Measurements from ENCODE around the gene PHYHD1. TPM values are rescaled to one million over a fixed set of nuclear protein-coding genes. Genes with fewer than 3 reads are reported as not detected.

Gene PHYHD1
- total RNA-seq, 4 donors from 2014 or later = 9.5 to 39.3 (median 30.3) TPM

DNA sequence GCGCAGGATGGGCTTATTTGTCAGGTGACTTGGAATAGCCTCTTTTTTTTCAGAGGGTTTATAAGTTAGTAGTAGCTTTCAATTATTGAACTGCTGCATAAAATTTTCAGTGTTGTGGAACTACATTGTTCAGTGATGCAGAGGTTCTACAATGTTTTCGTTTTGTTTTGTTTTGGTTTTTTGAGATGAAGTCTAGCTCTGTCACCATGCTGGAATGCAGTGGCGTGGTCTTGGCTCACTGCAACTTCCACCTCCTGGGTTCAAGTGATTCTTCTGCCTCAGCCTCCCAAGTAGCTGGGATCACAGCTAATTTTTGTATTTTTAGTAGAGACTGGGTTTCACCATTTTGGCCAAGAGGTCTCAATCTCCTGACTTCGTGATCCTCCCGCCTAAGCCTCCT lies 48.7 kb downstream of the PHYHD1 start:
- no peak overlapping the region for H3K27ac ChIP-seq
- in situ Hi-C loops (cut with MboI; ENCODE audit: low sequenced_read_pairs in 4 of 4) (no loop called here), intact Hi-C loops (cut with DNase I; ENCODE audit: low total_unique reads) (loop anchor here (10.0 kb wide), 1 partner anchor 395 kb away; no protein-coding TSS in a partner anchor)
- H3K36me3 ChIP-seq = peaks cover 0 to 70% of the 10 kb centered on the region in 2 donors
- H3K9me3 ChIP-seq = no peaks in the 10 kb centered on the region
- no peak for TF ChIP-seq POLR2A (IDR thresholded peaks at IDR 0.05)
- TF ChIP-seq, protein P1, sequence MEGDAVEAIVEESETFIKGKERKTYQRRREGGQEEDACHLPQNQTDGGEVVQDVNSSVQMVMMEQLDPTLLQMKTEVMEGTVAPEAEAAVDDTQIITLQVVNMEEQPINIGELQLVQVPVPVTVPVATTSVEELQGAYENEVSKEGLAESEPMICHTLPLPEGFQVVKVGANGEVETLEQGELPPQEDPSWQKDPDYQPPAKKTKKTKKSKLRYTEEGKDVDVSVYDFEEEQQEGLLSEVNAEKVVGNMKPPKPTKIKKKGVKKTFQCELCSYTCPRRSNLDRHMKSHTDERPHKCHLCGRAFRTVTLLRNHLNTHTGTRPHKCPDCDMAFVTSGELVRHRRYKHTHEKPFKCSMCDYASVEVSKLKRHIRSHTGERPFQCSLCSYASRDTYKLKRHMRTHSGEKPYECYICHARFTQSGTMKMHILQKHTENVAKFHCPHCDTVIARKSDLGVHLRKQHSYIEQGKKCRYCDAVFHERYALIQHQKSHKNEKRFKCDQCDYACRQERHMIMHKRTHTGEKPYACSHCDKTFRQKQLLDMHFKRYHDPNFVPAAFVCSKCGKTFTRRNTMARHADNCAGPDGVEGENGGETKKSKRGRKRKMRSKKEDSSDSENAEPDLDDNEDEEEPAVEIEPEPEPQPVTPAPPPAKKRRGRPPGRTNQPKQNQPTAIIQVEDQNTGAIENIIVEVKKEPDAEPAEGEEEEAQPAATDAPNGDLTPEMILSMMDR (IDR thresholded peaks at IDR 0.05 in 4 of 5, conservative IDR thresholded peaks at IDR 0.05 in 1 of 5) = no peak
- H3K4me1 ChIP-seq = no peaks in the 10 kb centered on the region
- no peak for ATAC-seq
- no peak overlapping the region for H3K4me3 ChIP-seq
- no peaks in the 10 kb centered on the region for H3K27me3 ChIP-seq
- DNase-seq = no peak

- no peak for TF ChIP-seq POLR2A (IDR thresholded peaks at IDR 0.05)
- TF ChIP-seq, protein P1 (IDR thresholded peaks at IDR 0.05 in 4 of 5, conservative IDR thresholded peaks at IDR 0.05 in 1 of 5) = no peak
- DNase-seq (no peak), ATAC-seq (no peak)
- Histone ChIP-seq H3K9me3 (no peaks in the 10 kb centered on the region), H3K36me3 (peaks cover 0 to 87% of the 10 kb centered on the region in 2 donors), H3K27me3 (no peaks in the 10 kb centered on the region), H3K4me1 (no peaks in the 10 kb centered on the region), H3K27ac (no peak overlapping the region), H3K4me3 (no peak overlapping the region)
- in situ Hi-C loops (cut with MboI; ENCODE audit: low sequenced_read_pairs in 4 of 4) = no loop called here
- intact Hi-C loops (cut with DNase I; ENCODE audit: low total_unique reads) = no loop called here
These were observed 52.2 kb downstream of the PHYHD1 start for GRCh38 chr9:128972956-128973355.

GRCh38 chr9:128979111-128979510 lies 58.3 kb downstream of the PHYHD1 start:
- ATAC-seq (no peak), DNase-seq (no peak)
- Histone ChIP-seq H3K36me3 (peaks cover 0 to 88% of the 10 kb centered on the region in 2 donors), H3K4me1 (no peaks in the 10 kb centered on the region), H3K4me3 (no peak overlapping the region), H3K27me3 (no peaks in the 10 kb centered on the region), H3K9me3 (no peaks in the 10 kb centered on the region), H3K27ac (no peak overlapping the region)
- TF ChIP-seq, protein P1 (IDR thresholded peaks at IDR 0.05 in 4 of 5, conservative IDR thresholded peaks at IDR 0.05 in 1 of 5) = no peak
- TF ChIP-seq POLR2A (IDR thresholded peaks at IDR 0.05) = no peak
- in situ Hi-C loops (cut with MboI; ENCODE audit: low sequenced_read_pairs in 4 of 4) = no loop called here
- intact Hi-C loops (cut with DNase I; ENCODE audit: low total_unique reads) = no loop called here

GRCh38 chr9:128983536-128983935 lies 62.8 kb downstream of the PHYHD1 start:
- peaks cover 0 to 82% of the 10 kb centered on the region in 2 donors for H3K36me3 ChIP-seq
- in situ Hi-C loops (cut with MboI; ENCODE audit: low sequenced_read_pairs in 4 of 4) = no loop called here
- no peak overlapping the region for H3K27ac ChIP-seq
- no peak for ATAC-seq
- peaks cover 12 to 14% of the 10 kb centered on the region in 2 donors for H3K4me1 ChIP-seq
- no peak overlapping the region for H3K4me3 ChIP-seq
- no peaks in the 10 kb centered on the region for H3K9me3 ChIP-seq
- TF ChIP-seq, protein P1 (IDR thresholded peaks at IDR 0.05 in 4 of 5, conservative IDR thresholded peaks at IDR 0.05 in 1 of 5) = no peak
- no peak for TF ChIP-seq POLR2A (IDR thresholded peaks at IDR 0.05)
- intact Hi-C loops (cut with DNase I; ENCODE audit: low total_unique reads) = no loop called here
- no peaks in the 10 kb centered on the region for H3K27me3 ChIP-seq
- no peak for DNase-seq

DNA sequence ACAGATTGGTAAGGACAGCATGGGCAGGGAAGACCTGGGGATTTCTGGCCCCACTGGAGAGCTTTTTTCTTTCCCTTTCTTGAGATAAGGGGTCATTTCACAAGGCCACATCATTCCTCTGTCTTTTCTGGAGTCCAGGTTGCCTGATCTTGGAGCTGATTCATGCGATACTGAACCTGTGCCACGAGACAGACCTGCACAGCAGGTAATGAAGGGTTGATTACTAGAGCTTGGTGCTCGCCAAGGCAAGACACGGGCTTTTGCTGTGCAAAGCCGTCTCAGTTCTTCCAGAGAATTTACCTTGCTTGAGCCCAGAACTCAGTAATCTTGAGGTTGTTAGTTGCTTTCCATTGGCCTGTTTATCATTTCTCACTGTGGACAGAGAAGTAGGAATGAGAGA lies 65.9 kb downstream of the PHYHD1 start:
- Histone ChIP-seq H3K4me3 (no peak overlapping the region), H3K36me3 (peaks cover 0 to 77% of the 10 kb centered on the region in 2 donors), H3K27me3 (no peaks in the 10 kb centered on the region), H3K27ac (no peak overlapping the region), H3K4me1 (peaks cover 12 to 14% of the 10 kb centered on the region in 2 donors), H3K9me3 (no peaks in the 10 kb centered on the region)
- DNase-seq (no peak), ATAC-seq (no peak)
- TF ChIP-seq POLR2A (IDR thresholded peaks at IDR 0.05) = no peak
- TF ChIP-seq, protein P1 (IDR thresholded peaks at IDR 0.05 in 4 of 5, conservative IDR thresholded peaks at IDR 0.05 in 1 of 5) = no peak
- in situ Hi-C loops (cut with MboI; ENCODE audit: low sequenced_read_pairs in 4 of 4) (no loop called here), intact Hi-C loops (cut with DNase I; ENCODE audit: low total_unique reads) (no loop called here)
